ENCODE measurements around the gene FYN.

GRCh38 chr6:111813677-111814310 lies 59.5 kb downstream of the FYN start:
- no peak for TF ChIP-seq POLR2AphosphoS5 (IDR thresholded peaks at IDR 0.05; ENCODE audit: low read depth, low read length)
- TF ChIP-seq SPI1 (IDR thresholded peaks at IDR 0.05; ENCODE audit: low read depth, low read length): no peak
- TF ChIP-seq POLR2A (IDR thresholded peaks at IDR 0.05; ENCODE audit: low read depth, low read length): no peak
- no peak for TF ChIP-seq TAF1 (IDR thresholded peaks at IDR 0.05; ENCODE audit: low read depth, low read length)
- no peak for TF ChIP-seq POU2F2 (IDR thresholded peaks at IDR 0.05; ENCODE audit: low read depth, low read length)

Data from GM12891 (cell line).